ENCODE results near the gene COQ10B.
"Not testable (repeated sequence)": the region's sequence is repeated elsewhere in the genome, so short reads cannot be mapped to it uniquely, and the experiment has no call there.

COQ10B gene

DNA sequence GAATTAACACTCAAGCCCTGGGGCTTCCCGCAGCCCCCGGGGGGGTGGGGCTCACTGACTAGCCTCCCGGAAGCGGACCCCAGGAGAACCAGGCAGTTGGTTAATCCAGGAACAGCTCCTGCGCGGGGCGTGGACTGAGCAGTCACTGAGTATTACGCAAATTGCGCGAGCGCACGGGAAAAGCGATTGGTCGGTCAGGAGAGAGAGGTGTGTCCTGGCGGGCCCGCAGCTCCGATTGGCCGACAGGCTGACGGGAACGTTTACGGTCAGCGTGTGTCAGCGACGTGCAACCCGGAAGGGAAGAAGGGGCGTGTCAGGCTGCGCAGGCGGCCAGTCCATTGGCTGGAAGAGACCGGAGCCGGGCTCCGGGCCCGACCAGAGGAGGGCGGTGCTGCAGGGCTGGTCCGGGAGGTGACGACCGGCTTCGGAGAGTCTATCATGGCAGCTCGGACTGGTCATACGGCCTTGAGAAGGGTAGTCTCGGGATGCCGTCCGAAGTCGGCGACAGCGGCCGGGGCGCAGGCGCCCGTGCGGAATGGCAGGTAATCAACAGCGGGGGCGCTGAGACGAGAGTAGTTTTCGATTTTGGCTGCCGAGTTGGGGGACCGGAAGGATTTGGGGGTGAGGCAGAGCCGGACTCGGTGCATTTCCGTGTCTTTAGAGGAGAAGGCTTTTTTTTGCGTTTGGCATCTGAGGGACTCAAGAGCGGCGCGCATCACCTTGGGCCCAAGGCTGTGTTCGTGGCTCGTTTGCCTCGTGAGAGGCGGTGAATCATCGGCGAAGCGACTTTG lies at the start of gene COQ10B:
COQ10B (plus strand) TSS at position 430 of the 791 bp plus-strand sequence; CDS start at position 439, 9 bp downstream.
- Mint-ChIP-seq H3K9me3 (no peaks in the 10 kb centered on the region), H3K4me3 (peak within 1 kb of the TSS; percentile 99), H3K36me3 (peaks cover 5% of the 10 kb centered on the region), H3K27me3 (no peaks in the 10 kb centered on the region), H3K27ac (peak within 1 kb of the TSS; percentile 98), H3K4me1 (peaks cover 41% of the 10 kb centered on the region)
- ATAC-seq: peak; percentile 98

GRCh38 chr2:197405582-197405981 lies 47.8 kb upstream of the COQ10B start:
- peaks cover 44% of the 10 kb centered on the region for H3K36me3 Mint-ChIP-seq
- H3K4me3 Mint-ChIP-seq: no peak overlapping the region
- H3K27me3 Mint-ChIP-seq: no peaks in the 10 kb centered on the region
- no peaks in the 10 kb centered on the region for H3K4me1 Mint-ChIP-seq
- H3K27ac Mint-ChIP-seq: no peak overlapping the region
- no peaks in the 10 kb centered on the region for H3K9me3 Mint-ChIP-seq
- no peak for ATAC-seq

DNA sequence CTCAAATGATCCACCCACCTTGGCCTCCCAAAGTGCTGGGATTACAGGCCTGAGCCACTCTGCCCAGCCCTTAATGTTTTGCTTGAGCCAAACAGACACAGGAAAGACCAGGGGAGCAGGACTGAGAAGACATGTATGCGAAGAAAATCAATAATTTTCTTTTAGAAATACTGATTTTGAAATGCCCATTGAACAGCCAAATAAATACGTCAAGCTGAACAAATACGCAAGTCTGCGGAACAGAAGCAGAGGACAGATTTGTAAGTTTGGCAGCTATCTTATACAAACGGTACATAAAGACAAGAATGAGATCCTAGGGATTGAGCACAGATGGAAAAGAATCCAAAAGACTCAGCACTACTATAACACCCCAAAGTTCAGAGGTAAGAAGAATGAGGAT lies 39.3 kb upstream of the COQ10B start:
- Mint-ChIP-seq H3K27me3 (no peaks in the 10 kb centered on the region), H3K36me3 (peaks cover 48% of the 10 kb centered on the region), H3K9me3 (no peaks in the 10 kb centered on the region), H3K27ac (no peak overlapping the region), H3K4me3 (no peak overlapping the region), H3K4me1 (no peaks in the 10 kb centered on the region)
- ATAC-seq: no peak

DNA sequence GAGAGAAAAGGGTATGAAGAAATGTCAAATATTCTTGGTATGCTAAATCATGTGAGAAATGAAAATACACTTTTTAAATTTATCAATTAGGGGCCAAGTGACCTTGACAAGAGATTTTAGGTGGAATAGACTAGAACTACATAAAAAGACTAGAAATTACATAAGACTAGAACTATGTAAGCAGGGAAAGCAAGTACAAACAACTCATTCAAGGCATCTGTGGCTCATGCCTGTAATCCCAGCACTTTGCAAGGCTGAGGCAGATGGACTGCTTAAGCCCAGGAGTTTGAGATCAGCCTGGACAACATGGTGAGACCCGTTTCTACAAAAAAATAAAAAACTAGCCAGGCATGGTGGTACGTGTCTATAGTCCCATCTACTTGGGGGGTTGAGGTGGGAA lies 38.8 kb upstream of the COQ10B start:
- no peak overlapping the region for H3K27ac Mint-ChIP-seq
- H3K36me3 Mint-ChIP-seq: peaks cover 45% of the 10 kb centered on the region
- no peak for ATAC-seq
- H3K4me1 Mint-ChIP-seq: no peaks in the 10 kb centered on the region
- no peak overlapping the region for H3K4me3 Mint-ChIP-seq
- no peaks in the 10 kb centered on the region for H3K27me3 Mint-ChIP-seq
- no peaks in the 10 kb centered on the region for H3K9me3 Mint-ChIP-seq

DNA sequence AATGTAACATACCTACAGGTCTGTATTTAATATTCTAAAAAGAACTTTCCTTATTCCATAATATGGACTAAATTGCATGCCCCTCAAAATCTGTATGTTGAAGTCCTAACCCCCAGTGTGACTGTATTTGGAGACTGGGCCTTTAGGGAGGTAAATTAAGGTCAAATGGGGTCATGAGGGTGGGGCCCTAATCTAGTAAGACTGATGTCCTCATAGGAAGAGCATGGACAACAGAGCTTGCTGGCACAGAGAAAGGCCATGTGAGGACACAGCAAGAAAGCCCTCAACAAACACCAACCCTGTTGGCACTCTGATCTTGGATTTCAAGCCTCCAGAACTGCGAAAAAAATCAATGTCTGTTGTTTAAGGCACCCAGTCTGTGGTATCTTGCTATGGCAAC lies 37.1 kb upstream of the COQ10B start:
- H3K27ac Mint-ChIP-seq: no peak overlapping the region
- H3K4me1 Mint-ChIP-seq: no peaks in the 10 kb centered on the region
- H3K36me3 Mint-ChIP-seq: peaks cover 41% of the 10 kb centered on the region
- no peak overlapping the region for H3K4me3 Mint-ChIP-seq
- ATAC-seq: no peak
- H3K27me3 Mint-ChIP-seq: no peaks in the 10 kb centered on the region
- no peaks in the 10 kb centered on the region for H3K9me3 Mint-ChIP-seq

GRCh38 chr2:197419438-197419837 lies 33.9 kb upstream of the COQ10B start:
- ATAC-seq: no peak
- Mint-ChIP-seq H3K4me1 (no peaks in the 10 kb centered on the region), H3K27me3 (no peaks in the 10 kb centered on the region), H3K27ac (no peak overlapping the region), H3K36me3 (peaks cover 33% of the 10 kb centered on the region), H3K4me3 (no peak overlapping the region), H3K9me3 (no peaks in the 10 kb centered on the region)

GRCh38 chr2:197423307-197423706 lies 30.0 kb upstream of the COQ10B start:
- ATAC-seq: no peak
- H3K36me3 Mint-ChIP-seq: peaks cover 13% of the 10 kb centered on the region
- no peak overlapping the region for H3K4me3 Mint-ChIP-seq
- peaks cover 17% of the 10 kb centered on the region for H3K4me1 Mint-ChIP-seq
- H3K27ac Mint-ChIP-seq: no peak overlapping the region
- H3K27me3 Mint-ChIP-seq: no peaks in the 10 kb centered on the region
- H3K9me3 Mint-ChIP-seq: no peaks in the 10 kb centered on the region

- ATAC-seq: no peak
- Mint-ChIP-seq H3K9me3 (no peaks in the 10 kb centered on the region), H3K4me1 (peaks cover 39% of the 10 kb centered on the region), H3K27me3 (no peaks in the 10 kb centered on the region), H3K27ac (no peak overlapping the region), H3K4me3 (no peak overlapping the region), H3K36me3 (peaks cover 14% of the 10 kb centered on the region)
These were observed 27.8 kb upstream of the COQ10B start for GRCh38 chr2:197425550-197425949.

GRCh38 chr2:197426723-197427603 lies 26.4 kb upstream of the COQ10B start:
- ATAC-seq: no peak
- peaks cover 53% of the 10 kb centered on the region for H3K4me1 Mint-ChIP-seq
- H3K27ac Mint-ChIP-seq: peak overlapping the region; percentile 46
- no peak overlapping the region for H3K4me3 Mint-ChIP-seq
- H3K36me3 Mint-ChIP-seq: peaks cover 20% of the 10 kb centered on the region
- no peaks in the 10 kb centered on the region for H3K27me3 Mint-ChIP-seq
- H3K9me3 Mint-ChIP-seq: no peaks in the 10 kb centered on the region

DNA sequence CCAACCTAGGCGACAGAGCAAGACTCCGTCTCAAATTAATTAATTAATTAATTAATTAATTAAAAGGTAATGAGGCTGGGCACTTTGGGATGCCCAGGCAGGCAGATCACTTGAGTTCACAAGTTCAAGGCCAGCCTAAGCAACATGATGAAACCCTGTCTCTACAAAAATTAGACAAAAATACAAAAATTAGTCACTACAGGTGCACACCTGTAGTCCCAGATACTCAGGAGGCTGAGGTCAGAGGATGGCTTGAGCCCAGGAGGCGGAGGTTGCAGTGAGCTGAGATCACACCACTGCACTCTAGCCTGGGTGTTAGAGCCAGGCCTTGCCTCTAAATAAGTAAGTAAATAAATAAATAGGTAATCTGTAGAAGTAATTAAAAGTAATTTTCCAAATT lies 25.4 kb upstream of the COQ10B start:
- no peak for ATAC-seq
- H3K4me1 Mint-ChIP-seq: peaks cover 63% of the 10 kb centered on the region
- peaks cover 20% of the 10 kb centered on the region for H3K36me3 Mint-ChIP-seq
- no peak overlapping the region for H3K27ac Mint-ChIP-seq
- H3K27me3 Mint-ChIP-seq: no peaks in the 10 kb centered on the region
- H3K9me3 Mint-ChIP-seq: no peaks in the 10 kb centered on the region
- H3K4me3 Mint-ChIP-seq: no peak overlapping the region

GRCh38 chr2:197431858-197432257 lies 21.5 kb upstream of the COQ10B start:
- no peak for ATAC-seq
- Mint-ChIP-seq H3K9me3 (no peaks in the 10 kb centered on the region), H3K27ac (peak overlapping the region; percentile 70), H3K4me1 (peaks cover 75% of the 10 kb centered on the region), H3K36me3 (peaks cover 22% of the 10 kb centered on the region), H3K4me3 (peak overlapping the region; percentile 71), H3K27me3 (no peaks in the 10 kb centered on the region)

- H3K4me1 Mint-ChIP-seq: peaks cover 72% of the 10 kb centered on the region
- not testable (repeated sequence) for H3K27ac Mint-ChIP-seq, H3K9me3 Mint-ChIP-seq, ATAC-seq, H3K27me3 Mint-ChIP-seq
- H3K4me3 Mint-ChIP-seq: peak overlapping the region; percentile 71
- peaks cover 22% of the 10 kb centered on the region for H3K36me3 Mint-ChIP-seq
These were observed 20.8 kb upstream of the COQ10B start for GRCh38 chr2:197432527-197432926.

DNA sequence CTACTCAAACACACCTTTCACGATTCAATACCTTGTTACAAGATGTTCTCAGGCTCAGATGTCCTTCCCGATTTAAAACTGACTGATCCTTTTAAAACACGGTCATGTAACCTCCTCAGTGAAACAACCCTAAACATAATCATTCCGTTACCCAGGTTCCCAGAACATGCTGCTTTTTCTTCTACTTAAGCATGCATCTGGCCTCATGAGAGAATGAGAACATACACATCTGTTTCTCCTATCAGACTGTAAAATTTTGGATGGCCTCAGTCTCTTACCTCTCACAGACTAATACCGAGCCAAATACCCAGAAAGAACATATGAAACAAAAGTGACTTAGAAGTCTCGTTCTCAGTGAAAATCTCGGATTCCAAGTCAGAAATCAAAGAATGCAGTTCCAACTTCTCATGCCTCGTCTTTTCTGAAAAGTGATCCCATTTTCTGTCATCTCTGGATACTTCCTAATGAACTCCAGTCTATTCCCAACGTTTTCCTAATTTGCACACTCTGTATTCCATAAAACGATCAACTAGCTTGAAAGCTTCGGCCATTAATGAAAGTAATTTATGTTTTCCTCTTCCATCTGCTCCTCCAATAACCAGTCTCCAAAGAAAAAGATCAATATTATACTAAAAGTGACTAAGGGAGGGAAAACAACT lies 19.4 kb upstream of the COQ10B start:
- ATAC-seq: no peak

GRCh38 chr2:197434541-197435513 lies 18.5 kb upstream of the COQ10B start, which contains the start of gene SF3B1:
TSS of gene SF3B1 (minus strand) at chr2:197435028. CDS start at chr2:197434999, 29 bp downstream.
- ATAC-seq: peak; percentile 99
- no peaks in the 10 kb centered on the region for H3K9me3 Mint-ChIP-seq
- H3K27me3 Mint-ChIP-seq: no peaks in the 10 kb centered on the region
- H3K4me3 Mint-ChIP-seq: peak within 1 kb of the TSS; percentile 90
- H3K36me3 Mint-ChIP-seq: peaks cover 16% of the 10 kb centered on the region
- peaks cover 58% of the 10 kb centered on the region for H3K4me1 Mint-ChIP-seq
- peak within 1 kb of the TSS; percentile 99 for H3K27ac Mint-ChIP-seq

More for the DNA sequence above, 19.4 kb upstream of the COQ10B start:
- Mint-ChIP-seq H3K27me3 (no peaks in the 10 kb centered on the region), H3K9me3 (no peaks in the 10 kb centered on the region), H3K4me3 (peak overlapping the region; percentile 90), H3K36me3 (peaks cover 18% of the 10 kb centered on the region), H3K27ac (peak overlapping the region; percentile 99), H3K4me1 (peaks cover 67% of the 10 kb centered on the region)
